ENCODE results near the gene MADCAM1.

Gene MADCAM1

GRCh38 chr19:495081-495401 is 1.2 kb upstream of the MADCAM1 start:
- Histone ChIP-seq H3K4ac (ENCODE audit: low read depth, low read length) (no peak overlapping the region), H4K8ac (ENCODE audit: low read depth, low read length) (no peak overlapping the region), H3K79me1 (ENCODE audit: low read length) (no peaks in the 10 kb centered on the region), H3K9ac (ENCODE audit: low read length) (no peak overlapping the region), H3K56ac (ENCODE audit: low read length) (no peak overlapping the region), H3K79me2 (ENCODE audit: control insufficient read depth, insufficient read depth, low read length) (no peaks in the 10 kb centered on the region), H3K23ac (ENCODE audit: low read length) (no peak overlapping the region), H3K36me3 (ENCODE audit: control insufficient read depth, insufficient read depth, low read length) (no peaks in the 10 kb centered on the region), H4K5ac (ENCODE audit: low read length) (no peak overlapping the region), H3K27ac (ENCODE audit: low read depth, low read length) (no peak overlapping the region), H2BK5ac (ENCODE audit: low read length) (no peak overlapping the region), H3K27me3 (ENCODE audit: insufficient read depth, low read length, poor library complexity) (peaks cover 10% of the 10 kb centered on the region), H2AK5ac (ENCODE audit: low read length) (no peak overlapping the region), H3K4me1 (ENCODE audit: control insufficient read depth, low read depth, low read length) (no peaks in the 10 kb centered on the region), H3K4me2 (ENCODE audit: low read length) (no peak overlapping the region), H3K18ac (ENCODE audit: low read length) (no peak overlapping the region), H2BK120ac (ENCODE audit: low read depth, low read length) (no peak overlapping the region), H2BK15ac (replicated peaks; ENCODE audit: low read depth) (no peak overlapping the region), H3K4me3 (ENCODE audit: low read length) (no peak overlapping the region)
- WGBS (ENCODE audit: extremely low coverage, insufficient coverage, low lambda C conversion rate): no CpG with 5 or more reads among the region's 10 CpGs
- no peak for DNase-seq

GRCh38 chr19:495402-496111 is 729 bp upstream of the MADCAM1 start:
- Histone ChIP-seq H3K27me3 (ENCODE audit: insufficient read depth, low read length, poor library complexity) (peaks cover 10% of the 10 kb centered on the region), H3K18ac (ENCODE audit: low read length) (no peak overlapping the region), H4K8ac (ENCODE audit: low read depth, low read length) (no peak overlapping the region), H3K27ac (ENCODE audit: low read depth, low read length) (no peak overlapping the region), H3K36me3 (ENCODE audit: control insufficient read depth, insufficient read depth, low read length) (no peaks in the 10 kb centered on the region), H3K56ac (ENCODE audit: low read length) (no peak overlapping the region), H3K79me1 (ENCODE audit: low read length) (no peaks in the 10 kb centered on the region), H4K5ac (ENCODE audit: low read length) (no peak overlapping the region), H2BK15ac (replicated peaks; ENCODE audit: low read depth) (no peak overlapping the region), H3K4me2 (ENCODE audit: low read length) (no peak overlapping the region), H3K4me1 (ENCODE audit: control insufficient read depth, low read depth, low read length) (no peaks in the 10 kb centered on the region), H2AK5ac (ENCODE audit: low read length) (no peak overlapping the region), H3K79me2 (ENCODE audit: control insufficient read depth, insufficient read depth, low read length) (no peaks in the 10 kb centered on the region), H2BK120ac (ENCODE audit: low read depth, low read length) (no peak overlapping the region), H3K4ac (ENCODE audit: low read depth, low read length) (no peak overlapping the region), H3K23ac (ENCODE audit: low read length) (no peak overlapping the region), H2BK5ac (ENCODE audit: low read length) (no peak overlapping the region), H3K4me3 (ENCODE audit: low read length) (no peak overlapping the region), H3K9ac (ENCODE audit: low read length) (no peak overlapping the region)
- no CpG with 5 or more reads among the region's 32 CpGs for WGBS (ENCODE audit: extremely low coverage, insufficient coverage, low lambda C conversion rate)
- DNase-seq: peak; percentile 78

DNA sequence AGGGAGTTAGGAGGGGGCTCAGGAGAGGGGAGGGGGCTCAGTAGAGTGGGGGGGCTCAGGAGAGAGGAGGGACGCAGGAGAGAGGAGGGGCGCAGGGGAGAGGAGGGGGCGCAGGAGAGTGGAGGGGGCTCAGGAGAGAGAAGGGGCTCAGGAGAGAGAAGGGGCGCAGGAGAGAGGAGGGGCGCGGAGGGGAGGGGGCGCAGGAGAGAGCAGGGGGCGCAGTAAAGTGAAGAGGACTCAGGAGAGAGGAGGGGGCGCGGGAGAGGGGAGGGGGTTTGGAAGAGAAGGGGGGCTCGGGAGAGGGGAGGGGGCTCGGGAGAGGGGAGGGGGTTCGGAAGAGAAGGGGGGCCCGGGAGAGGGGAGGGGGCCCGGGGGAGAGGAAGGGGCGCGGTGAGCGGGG is 700 bp downstream of the MADCAM1 start:
- Histone ChIP-seq H3K9ac (ENCODE audit: low read length) (no peak overlapping the region), H3K4me3 (ENCODE audit: low read length) (no peak overlapping the region), H4K5ac (ENCODE audit: low read length) (no peak overlapping the region), H3K18ac (ENCODE audit: low read length) (no peak overlapping the region), H2BK5ac (ENCODE audit: low read length) (no peak overlapping the region), H3K27ac (ENCODE audit: low read depth, low read length) (no peak overlapping the region), H3K4me1 (ENCODE audit: control insufficient read depth, low read depth, low read length) (no peaks in the 10 kb centered on the region), H3K4me2 (ENCODE audit: low read length) (no peak overlapping the region), H2BK15ac (replicated peaks; ENCODE audit: low read depth) (no peak overlapping the region), H2AK5ac (ENCODE audit: low read length) (no peak overlapping the region), H2BK120ac (ENCODE audit: low read depth, low read length) (no peak overlapping the region), H3K79me2 (ENCODE audit: control insufficient read depth, insufficient read depth, low read length) (no peaks in the 10 kb centered on the region), H3K23ac (ENCODE audit: low read length) (no peak overlapping the region), H3K4ac (ENCODE audit: low read depth, low read length) (no peak overlapping the region), H3K27me3 (ENCODE audit: insufficient read depth, low read length, poor library complexity) (peaks cover 10% of the 10 kb centered on the region), H3K79me1 (ENCODE audit: low read length) (no peaks in the 10 kb centered on the region), H3K36me3 (ENCODE audit: control insufficient read depth, insufficient read depth, low read length) (no peaks in the 10 kb centered on the region), H3K56ac (ENCODE audit: low read length) (no peak overlapping the region), H4K8ac (ENCODE audit: low read depth, low read length) (no peak overlapping the region)
- no CpG with 5 or more reads among the region's 18 CpGs for WGBS (ENCODE audit: extremely low coverage, insufficient coverage, low lambda C conversion rate)
- no peak for DNase-seq

- no peak overlapping the region for H3K9ac ChIP-seq (ENCODE audit: low read length)
These were observed 1.2 kb downstream of the MADCAM1 start for GRCh38 chr19:497491-497868.

DNA sequence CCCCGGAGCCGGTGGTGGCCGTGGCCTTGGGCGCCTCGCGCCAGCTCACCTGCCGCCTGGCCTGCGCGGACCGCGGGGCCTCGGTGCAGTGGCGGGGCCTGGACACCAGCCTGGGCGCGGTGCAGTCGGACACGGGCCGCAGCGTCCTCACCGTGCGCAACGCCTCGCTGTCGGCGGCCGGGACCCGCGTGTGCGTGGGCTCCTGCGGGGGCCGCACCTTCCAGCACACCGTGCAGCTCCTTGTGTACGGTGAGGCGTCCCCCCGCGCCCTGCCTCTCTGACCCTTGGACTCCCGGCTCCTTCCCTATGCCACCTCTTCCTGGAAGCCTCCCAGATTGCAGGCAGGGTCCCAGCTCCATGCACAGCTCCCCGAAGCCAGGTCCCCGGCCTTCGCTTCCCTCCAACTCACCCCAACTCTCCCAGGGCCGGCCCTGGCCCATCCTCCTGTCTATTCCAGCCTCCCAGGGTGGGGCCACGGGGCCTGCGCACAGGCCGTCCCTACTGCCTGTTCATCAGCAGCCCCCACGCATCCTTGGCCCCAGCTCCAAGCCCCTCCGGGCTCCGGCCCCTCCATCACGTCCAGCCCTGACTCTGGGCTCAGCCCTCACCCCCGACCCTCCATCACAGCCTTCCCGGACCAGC is 1.7 kb downstream of the MADCAM1 start:
- H3K27ac ChIP-seq (ENCODE audit: low read depth, low read length): no peak overlapping the region
- no peak overlapping the region for H3K56ac ChIP-seq (ENCODE audit: low read length)
- H2BK120ac ChIP-seq (ENCODE audit: low read depth, low read length): no peak overlapping the region
- no peaks in the 10 kb centered on the region for H3K4me1 ChIP-seq (ENCODE audit: control insufficient read depth, low read depth, low read length)
- H3K27me3 ChIP-seq (ENCODE audit: insufficient read depth, low read length, poor library complexity): peaks cover 10% of the 10 kb centered on the region
- DNase-seq: no peak
- no peak overlapping the region for H3K4me3 ChIP-seq (ENCODE audit: low read length)
- H3K79me1 ChIP-seq (ENCODE audit: low read length): no peaks in the 10 kb centered on the region
- no peak overlapping the region for H2BK5ac ChIP-seq (ENCODE audit: low read length)
- H3K36me3 ChIP-seq (ENCODE audit: control insufficient read depth, insufficient read depth, low read length): no peaks in the 10 kb centered on the region
- H3K23ac ChIP-seq (ENCODE audit: low read length): peak overlapping the region; percentile 9
- H2AK5ac ChIP-seq (ENCODE audit: low read length): no peak overlapping the region
- H2BK15ac ChIP-seq (replicated peaks; ENCODE audit: low read depth): no peak overlapping the region
- no CpG with 5 or more reads among the region's 50 CpGs for WGBS (ENCODE audit: extremely low coverage, insufficient coverage, low lambda C conversion rate)
- H3K4me2 ChIP-seq (ENCODE audit: low read length): no peak overlapping the region
- no peak overlapping the region for H3K4ac ChIP-seq (ENCODE audit: low read depth, low read length)
- no peak overlapping the region for H4K8ac ChIP-seq (ENCODE audit: low read depth, low read length)
- no peak overlapping the region for H4K5ac ChIP-seq (ENCODE audit: low read length)
- no peak overlapping the region for H3K9ac ChIP-seq (ENCODE audit: low read length)
- H3K79me2 ChIP-seq (ENCODE audit: control insufficient read depth, insufficient read depth, low read length): no peaks in the 10 kb centered on the region
- no peak overlapping the region for H3K18ac ChIP-seq (ENCODE audit: low read length)

More at GRCh38 chr19:497491-497868, 1.2 kb downstream of the MADCAM1 start:
- no peak overlapping the region for H4K8ac ChIP-seq (ENCODE audit: low read depth, low read length)
- H3K79me2 ChIP-seq (ENCODE audit: control insufficient read depth, insufficient read depth, low read length): no peaks in the 10 kb centered on the region
- H3K56ac ChIP-seq (ENCODE audit: low read length): no peak overlapping the region
- no peak overlapping the region for H2BK15ac ChIP-seq (replicated peaks; ENCODE audit: low read depth)
- no peak overlapping the region for H3K4me3 ChIP-seq (ENCODE audit: low read length)
- DNase-seq: no peak
- H3K18ac ChIP-seq (ENCODE audit: low read length): no peak overlapping the region
- H3K4me2 ChIP-seq (ENCODE audit: low read length): no peak overlapping the region
- no peak overlapping the region for H3K23ac ChIP-seq (ENCODE audit: low read length)
- no peak overlapping the region for H3K4ac ChIP-seq (ENCODE audit: low read depth, low read length)
- no peak overlapping the region for H2BK5ac ChIP-seq (ENCODE audit: low read length)
- H3K27me3 ChIP-seq (ENCODE audit: insufficient read depth, low read length, poor library complexity): peaks cover 10% of the 10 kb centered on the region
- H3K4me1 ChIP-seq (ENCODE audit: control insufficient read depth, low read depth, low read length): no peaks in the 10 kb centered on the region
- H2BK120ac ChIP-seq (ENCODE audit: low read depth, low read length): no peak overlapping the region
- H3K27ac ChIP-seq (ENCODE audit: low read depth, low read length): no peak overlapping the region
- no peaks in the 10 kb centered on the region for H3K79me1 ChIP-seq (ENCODE audit: low read length)
- no peak overlapping the region for H4K5ac ChIP-seq (ENCODE audit: low read length)
- H2AK5ac ChIP-seq (ENCODE audit: low read length): no peak overlapping the region
- no peaks in the 10 kb centered on the region for H3K36me3 ChIP-seq (ENCODE audit: control insufficient read depth, insufficient read depth, low read length)
- no CpG with 5 or more reads among the region's 36 CpGs for WGBS (ENCODE audit: extremely low coverage, insufficient coverage, low lambda C conversion rate)

DNA sequence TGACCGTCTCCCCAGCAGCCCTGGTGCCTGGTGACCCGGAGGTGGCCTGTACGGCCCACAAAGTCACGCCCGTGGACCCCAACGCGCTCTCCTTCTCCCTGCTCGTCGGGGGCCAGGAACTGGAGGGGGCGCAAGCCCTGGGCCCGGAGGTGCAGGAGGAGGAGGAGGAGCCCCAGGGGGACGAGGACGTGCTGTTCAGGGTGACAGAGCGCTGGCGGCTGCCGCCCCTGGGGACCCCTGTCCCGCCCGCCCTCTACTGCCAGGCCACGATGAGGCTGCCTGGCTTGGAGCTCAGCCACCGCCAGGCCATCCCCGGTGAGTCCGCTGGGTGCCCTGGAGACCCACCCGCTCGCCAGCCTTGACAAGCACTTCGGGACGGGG is 2.2 kb downstream of the MADCAM1 start:
- DNase-seq: no peak
- H3K79me2 ChIP-seq (ENCODE audit: control insufficient read depth, insufficient read depth, low read length): no peaks in the 10 kb centered on the region
- H3K9ac ChIP-seq (ENCODE audit: low read length): no peak overlapping the region
- H3K18ac ChIP-seq (ENCODE audit: low read length): no peak overlapping the region
- H3K79me1 ChIP-seq (ENCODE audit: low read length): no peaks in the 10 kb centered on the region
- H2AK5ac ChIP-seq (ENCODE audit: low read length): no peak overlapping the region
- no CpG with 5 or more reads among the region's 26 CpGs for WGBS (ENCODE audit: extremely low coverage, insufficient coverage, low lambda C conversion rate)
- H2BK15ac ChIP-seq (replicated peaks; ENCODE audit: low read depth): no peak overlapping the region
- H3K27ac ChIP-seq (ENCODE audit: low read depth, low read length): no peak overlapping the region
- H3K4me3 ChIP-seq (ENCODE audit: low read length): no peak overlapping the region
- H3K36me3 ChIP-seq (ENCODE audit: control insufficient read depth, insufficient read depth, low read length): no peaks in the 10 kb centered on the region
- H2BK5ac ChIP-seq (ENCODE audit: low read length): no peak overlapping the region
- no peaks in the 10 kb centered on the region for H3K4me1 ChIP-seq (ENCODE audit: control insufficient read depth, low read depth, low read length)
- no peak overlapping the region for H4K8ac ChIP-seq (ENCODE audit: low read depth, low read length)
- H2BK120ac ChIP-seq (ENCODE audit: low read depth, low read length): no peak overlapping the region
- peak overlapping the region; percentile 9 for H3K23ac ChIP-seq (ENCODE audit: low read length)
- H3K4me2 ChIP-seq (ENCODE audit: low read length): no peak overlapping the region
- no peak overlapping the region for H3K56ac ChIP-seq (ENCODE audit: low read length)
- H4K5ac ChIP-seq (ENCODE audit: low read length): no peak overlapping the region
- no peak overlapping the region for H3K4ac ChIP-seq (ENCODE audit: low read depth, low read length)
- peaks cover 10% of the 10 kb centered on the region for H3K27me3 ChIP-seq (ENCODE audit: insufficient read depth, low read length, poor library complexity)

All from mesendoderm (in vitro differentiated cells).